Body of pancreas (tissue), 4 donors: ENCODE data around the gene COL9A3.

Experiments
- CTCF ChIP-seq, 7 experiments: fragments of 450-650 bp in 4 of 7; fragments of 200-600 bp in 3 of 7; sonication (generic) in 3 of 7; IDR thresholded peaks; one replicate each; pipeline ENCODE4 v1.5.1; 2016 to 2019; ENCODE audit warnings: antibody characterized with exemption in 7 of 7
- POLR2A ChIP-seq, 3 donors: fragments of 450-650 bp; IDR thresholded peaks; one replicate each; pipeline ENCODE4 v1.6.1; 2016; ENCODE audit warnings: antibody characterized with exemption in 3 of 3, mild to moderate bottlenecking in 2 of 3

DNA sequence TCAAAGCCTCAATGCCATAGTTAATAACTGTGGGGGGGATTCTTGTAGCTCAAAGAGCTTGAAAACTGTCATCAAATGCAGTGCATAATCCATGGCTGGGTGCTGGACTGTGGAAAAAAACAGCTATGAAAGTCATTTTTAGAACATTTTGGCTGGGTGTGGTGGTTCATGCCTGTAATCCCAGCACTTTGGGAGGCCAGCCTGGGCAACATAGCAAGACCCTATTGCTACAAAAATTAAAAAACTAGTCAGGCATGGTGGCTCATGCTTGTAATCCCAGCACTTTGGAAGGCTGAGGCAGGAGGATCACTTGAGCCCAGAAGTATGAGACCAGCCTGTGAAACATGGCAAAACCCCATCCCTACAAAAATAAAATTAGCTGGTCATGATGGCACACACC is 32.6 kb downstream of the COL9A3 start:
- TF ChIP-seq CTCF (IDR thresholded peaks at IDR 0.05) (no peak), POLR2A (IDR thresholded peaks at IDR 0.05) (no peak)
